Natural killer cell (primary cell): ENCODE measurements around the gene GSTP1. TPM values are rescaled to one million over a fixed set of nuclear protein-coding genes. Genes with fewer than 3 reads are reported as not detected.

Experiments
- ATAC-seq, 3 donors: fragments of 150-1000 bp in 2 of 3; fragments of 200-7000 bp in 1 of 3; cut with Tn5 transposase; 1 replicate in 1 of 3; 2 replicates in 2 of 3; pipeline ENCODE4 v1.10.0; 2021; ENCODE audit warnings: mild to moderate bottlenecking in 2 of 3, moderate library complexity in 2 of 3
- DNase-seq, 2 donors: peaks; one replicate each; pipeline versions ENCODE4 v3.0.0 to v3.0.0-alpha.2; 2013 to 2021; ENCODE audit warnings: mixed read lengths in 1 of 2
- H3K27ac ChIP-seq: one replicate; pipeline ENCODE4 v1.5.1; 2013; ENCODE audit warnings: mild to moderate bottlenecking, low read length
- H3K27me3 ChIP-seq: one replicate; pipeline ENCODE4 v1.6.1; 2013; ENCODE audit warnings: low read length; ENCODE audit not compliant: control insufficient read depth, insufficient read depth
- H3K36me3 ChIP-seq: one replicate; pipeline ENCODE4 v1.6.1; 2013; ENCODE audit warnings: low read length; ENCODE audit not compliant: control insufficient read depth, insufficient read depth
- H3K4me1 ChIP-seq: one replicate; pipeline ENCODE4 v1.6.1; 2013; ENCODE audit warnings: low read length; ENCODE audit not compliant: control insufficient read depth, insufficient read depth
- H3K4me3 ChIP-seq: one replicate; pipeline ENCODE4 v1.5.1; 2013; ENCODE audit warnings: low read length
- H3K9me3 ChIP-seq: one replicate; pipeline ENCODE4 v1.6.1; 2013; ENCODE audit warnings: low read length; ENCODE audit not compliant: control insufficient read depth, insufficient read depth
- H3K27ac Mint-ChIP-seq, 2 donors: one replicate each; pipeline ENCODE4 v1.8.0; 2022; ENCODE audit warnings: mild to moderate bottlenecking in 2 of 2, mixed read lengths in 2 of 2, moderate library complexity in 1 of 2
- H3K27me3 Mint-ChIP-seq, 2 donors: one replicate each; pipeline ENCODE4 v1.8.0; 2022; ENCODE audit warnings: low read depth in 2 of 2, mixed read lengths in 2 of 2
- H3K36me3 Mint-ChIP-seq: one replicate; pipeline ENCODE4 v1.8.0; 2022; ENCODE audit warnings: mixed read lengths
- H3K4me1 Mint-ChIP-seq, 2 donors: one replicate each; pipeline ENCODE4 v1.8.0; 2022; ENCODE audit warnings: mixed read lengths in 2 of 2
- H3K4me3 Mint-ChIP-seq: one replicate; pipeline ENCODE4 v1.8.0; 2022; ENCODE audit warnings: mild to moderate bottlenecking, moderate library complexity, mixed read lengths
- H3K9me3 Mint-ChIP-seq, 2 donors: one replicate each; pipeline ENCODE4 v1.8.0; 2022; ENCODE audit warnings: mixed read lengths in 2 of 2
- CTCF ChIP-seq: fragments of 200-600 bp; IDR thresholded peaks from one replicate; pipeline ENCODE4 v1.8.0; 2022; ENCODE audit warnings: antibody characterized with exemption
- WGBS: methylation state at CpG from one replicate; pipeline ENCODE4 v1.1.7; 2013; ENCODE audit warnings: missing lambda C conversion rate; ENCODE audit not compliant: insufficient coverage; 5-methylcytosine and 5-hydroxymethylcytosine counted together
- intact Hi-C: fragments of 100-400 bp; cut with micrococcal nuclease; formaldehyde crosslinking; loops from one replicate; pipeline ENCODE4 v1.14.2; 2022
- total RNA-seq, 4 donors: library from RNA; stranded (reverse); fragments of 120-200 nt in 1 of 4; gene quantifications; one replicate each; pipeline versions ENCODE4 v1.2.3 to v1.2.4, GENCODE V29; 2013 to 2022

Gene GSTP1
- total RNA-seq, 3 donors from 2014 or later (not counting 1 experiment from before 2014, with no cell fraction given): 172 to 218 (median 212) TPM

- no peaks in the 10 kb centered on the region for H3K36me3 Mint-ChIP-seq
- no peaks in the 10 kb centered on the region for H3K4me1 ChIP-seq
- no peaks in the 10 kb centered on the region for H3K4me1 Mint-ChIP-seq
- no peak for TF ChIP-seq CTCF
- no peak overlapping the region for H3K27ac Mint-ChIP-seq
- 93% methylated on average over 6 of the region's 6 CpGs for WGBS
- no peaks in the 10 kb centered on the region for H3K9me3 ChIP-seq
- intact Hi-C loops: no loop called here
- no peak overlapping the region for H3K4me3 Mint-ChIP-seq
- no peaks in the 10 kb centered on the region for H3K9me3 Mint-ChIP-seq
- H3K4me3 ChIP-seq: no peak overlapping the region
- H3K27me3 ChIP-seq: no peaks in the 10 kb centered on the region
- ATAC-seq (no peak), DNase-seq (no peak)
- H3K27ac ChIP-seq: no peak overlapping the region
- H3K27me3 Mint-ChIP-seq: peaks cover 0 to under 1% of the 10 kb centered on the region in 2 donors
- no peaks in the 10 kb centered on the region for H3K36me3 ChIP-seq
Measured at GRCh38 chr11:67541198-67541597, 42.4 kb upstream of the GSTP1 start.

DNA sequence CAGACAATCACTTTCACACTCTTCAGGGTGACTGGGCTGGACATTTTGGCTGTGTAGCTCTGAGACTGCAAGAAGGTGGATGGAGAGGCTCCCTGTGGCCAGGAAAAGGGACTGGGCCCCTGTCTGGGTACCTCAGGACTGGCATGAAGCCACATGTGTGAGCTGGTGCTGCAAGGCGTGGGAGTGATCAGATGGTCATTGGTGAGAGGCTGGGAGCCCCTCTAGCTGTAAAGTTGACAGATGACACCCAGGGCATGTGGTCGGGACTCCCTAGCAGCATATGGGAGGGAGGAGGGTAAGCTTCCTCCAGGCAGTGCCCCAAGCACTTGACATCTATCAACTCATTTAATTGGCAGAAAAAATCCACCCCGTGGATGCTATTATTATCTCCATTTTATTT lies 41.4 kb upstream of the GSTP1 start:
- 54% methylated on average over 2 of the region's 3 CpGs for WGBS
- H3K4me3 Mint-ChIP-seq: no peak overlapping the region
- Histone ChIP-seq H3K9me3 (no peaks in the 10 kb centered on the region), H3K27ac (no peak overlapping the region), H3K27me3 (no peaks in the 10 kb centered on the region), H3K36me3 (no peaks in the 10 kb centered on the region), H3K4me1 (no peaks in the 10 kb centered on the region), H3K4me3 (no peak overlapping the region)
- intact Hi-C loops: no loop called here
- H3K27ac Mint-ChIP-seq: no peak overlapping the region
- TF ChIP-seq CTCF: no peak
- H3K36me3 Mint-ChIP-seq: no peaks in the 10 kb centered on the region
- no peaks in the 10 kb centered on the region for H3K9me3 Mint-ChIP-seq
- ATAC-seq: no peak
- DNase-seq: no peak
- H3K4me1 Mint-ChIP-seq: no peaks in the 10 kb centered on the region
- H3K27me3 Mint-ChIP-seq: peaks cover 0 to 3% of the 10 kb centered on the region in 2 donors

GRCh38 chr11:67542971-67543370 lies 40.6 kb upstream of the GSTP1 start:
- WGBS: 85% methylated on average over 6 of the region's 7 CpGs
- ATAC-seq: no peak
- H3K4me1 ChIP-seq: no peaks in the 10 kb centered on the region
- H3K36me3 ChIP-seq: no peaks in the 10 kb centered on the region
- H3K27me3 ChIP-seq: no peaks in the 10 kb centered on the region
- no peak overlapping the region for H3K4me3 Mint-ChIP-seq
- no peak overlapping the region for H3K4me3 ChIP-seq
- no peak overlapping the region for H3K27ac ChIP-seq
- H3K27ac Mint-ChIP-seq: no peak overlapping the region
- H3K9me3 Mint-ChIP-seq: no peaks in the 10 kb centered on the region
- no peaks in the 10 kb centered on the region for H3K4me1 Mint-ChIP-seq
- H3K36me3 Mint-ChIP-seq: no peaks in the 10 kb centered on the region
- no peak for DNase-seq
- H3K9me3 ChIP-seq: no peaks in the 10 kb centered on the region
- intact Hi-C loops: no loop called here
- TF ChIP-seq CTCF: no peak
- H3K27me3 Mint-ChIP-seq: peaks cover 0 to 3% of the 10 kb centered on the region in 2 donors

DNA sequence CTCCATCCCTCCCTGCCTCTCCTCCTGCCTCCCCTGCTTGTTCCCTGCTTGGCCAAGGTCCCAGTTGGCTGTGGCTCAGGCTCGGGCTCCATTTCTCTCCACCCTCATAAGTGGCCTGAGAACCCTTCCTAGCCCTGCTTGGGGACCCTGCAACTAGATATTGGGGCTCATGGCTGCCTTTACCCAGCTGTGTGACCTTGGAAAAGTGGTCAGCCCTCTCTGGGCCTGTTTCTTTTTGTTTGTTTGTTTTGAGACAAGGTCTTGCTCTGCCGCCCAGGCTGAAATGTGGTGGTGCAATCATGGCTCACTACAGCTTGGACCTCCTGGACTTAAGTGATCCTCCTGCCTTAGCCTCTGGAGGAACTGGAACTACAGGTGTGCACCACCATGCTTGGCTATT lies 40.0 kb upstream of the GSTP1 start:
- Histone ChIP-seq H3K27ac (no peak overlapping the region), H3K4me3 (no peak overlapping the region), H3K27me3 (no peaks in the 10 kb centered on the region), H3K4me1 (no peaks in the 10 kb centered on the region), H3K9me3 (no peaks in the 10 kb centered on the region), H3K36me3 (no peaks in the 10 kb centered on the region)
- Mint-ChIP-seq H3K27ac (no peak overlapping the region), H3K9me3 (no peaks in the 10 kb centered on the region), H3K4me1 (no peaks in the 10 kb centered on the region), H3K36me3 (no peaks in the 10 kb centered on the region), H3K27me3 (peaks cover 0 to 3% of the 10 kb centered on the region in 2 donors), H3K4me3 (no peak overlapping the region)
- no peak for TF ChIP-seq CTCF
- WGBS: 93% methylated on average over 2 of the region's 2 CpGs
- intact Hi-C loops: no loop called here
- no peak for DNase-seq
- ATAC-seq: no peak
